ENCODE data around the gene PYDC2. TPM values are rescaled to one million over a fixed set of nuclear protein-coding genes. Genes with fewer than 3 reads are reported as not detected.

PYDC2 gene
- total and polyA plus RNA-seq, 2 donors = not detected

GRCh38 chr3:191428177-191428576, 32.8 kb upstream of the PYDC2 start:
- 95% methylated on average over 1 of the region's 1 CpG for WGBS

DNA sequence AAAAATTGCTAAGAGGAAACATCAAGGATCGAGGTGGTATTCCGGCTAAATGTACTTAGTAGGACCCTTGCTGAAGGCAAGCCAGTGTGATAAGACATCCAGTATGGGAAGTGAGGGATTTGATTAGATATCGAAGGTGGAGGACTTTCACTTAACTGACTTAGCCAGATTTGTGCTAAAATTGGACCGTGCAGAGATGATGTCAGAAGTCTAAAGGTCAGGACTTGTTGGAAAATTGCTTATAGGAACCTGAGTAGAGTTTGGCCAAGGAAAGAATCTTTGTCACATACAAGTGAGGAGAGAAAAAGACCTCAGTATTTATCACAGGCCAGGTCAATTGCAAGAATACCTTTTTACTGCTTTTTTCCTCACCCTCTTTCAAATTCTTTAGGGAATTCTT, 30.9 kb upstream of the PYDC2 start:
- H3K27ac ChIP-seq (ENCODE audit: low read depth in 1 of 2, low read length in 1 of 2) = no peak overlapping the region
- H3K4me1 ChIP-seq (ENCODE audit: control insufficient read depth in 2 of 2, insufficient read depth in 2 of 2, low read length in 2 of 2) = no peaks in the 10 kb centered on the region
- H3K36me3 ChIP-seq (ENCODE audit: control insufficient read depth in 2 of 2, insufficient read depth in 2 of 2, low read length in 1 of 2) = no peaks in the 10 kb centered on the region
- H3K4me3 ChIP-seq (ENCODE audit: low read length in 2 of 2) = no peak overlapping the region
- 71% methylated on average over 4 of the region's 4 CpGs for WGBS
- DNase-seq (ENCODE audit: low read depth in 6 of 9, low spot score in 9 of 9) = no peak
- no peaks in the 10 kb centered on the region for H3K9me3 ChIP-seq (ENCODE audit: control insufficient read depth in 2 of 2, insufficient read depth in 1 of 2, low read length in 1 of 2)
- no peaks in the 10 kb centered on the region for H3K27me3 ChIP-seq (ENCODE audit: control insufficient read depth in 2 of 2, insufficient read depth in 1 of 2, low read length in 1 of 2)

More at GRCh38 chr3:191428177-191428576, 32.8 kb upstream of the PYDC2 start:
- H3K27ac ChIP-seq (ENCODE audit: low read depth in 1 of 2, low read length in 1 of 2) = no peak overlapping the region
- H3K4me3 ChIP-seq (ENCODE audit: low read length in 2 of 2) = no peak overlapping the region
- no peak for DNase-seq (ENCODE audit: low read depth in 6 of 9, low spot score in 9 of 9)
- H3K4me1 ChIP-seq (ENCODE audit: control insufficient read depth in 2 of 2, insufficient read depth in 2 of 2, low read length in 2 of 2) = no peaks in the 10 kb centered on the region
- H3K9me3 ChIP-seq (ENCODE audit: control insufficient read depth in 2 of 2, insufficient read depth in 1 of 2, low read length in 1 of 2) = no peaks in the 10 kb centered on the region
- no peaks in the 10 kb centered on the region for H3K36me3 ChIP-seq (ENCODE audit: control insufficient read depth in 2 of 2, insufficient read depth in 2 of 2, low read length in 1 of 2)
- no peaks in the 10 kb centered on the region for H3K27me3 ChIP-seq (ENCODE audit: control insufficient read depth in 2 of 2, insufficient read depth in 1 of 2, low read length in 1 of 2)

DNA sequence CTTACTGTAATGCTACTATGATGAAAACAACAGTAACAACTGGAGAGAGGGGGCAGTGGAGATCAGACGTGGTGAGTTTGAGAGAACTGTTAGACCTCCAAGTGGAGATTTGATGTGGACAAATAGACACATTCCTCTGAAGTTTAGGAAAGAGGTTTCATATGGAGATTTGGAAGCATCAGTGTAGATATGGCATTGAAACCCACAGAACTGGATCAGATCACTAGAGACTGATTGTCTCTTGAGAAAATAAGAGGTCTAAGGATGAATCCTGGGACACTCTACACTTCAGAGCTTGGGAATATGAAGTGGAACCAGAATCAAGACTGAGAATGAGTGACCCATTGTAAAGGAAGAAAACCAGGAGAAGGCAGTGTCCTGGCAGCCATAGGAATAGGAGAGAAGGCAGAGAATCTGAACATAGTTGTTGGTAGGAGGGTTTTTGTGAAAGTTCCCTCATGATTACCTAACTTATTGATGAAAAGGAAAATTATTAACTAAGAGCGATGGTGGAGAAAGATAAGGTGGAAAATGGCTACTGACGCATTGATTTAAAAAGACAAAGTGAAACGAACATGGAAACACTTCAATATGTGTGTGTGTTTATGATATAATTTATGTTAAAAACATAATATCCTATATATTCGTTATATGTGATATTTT, 29.7 kb upstream of the PYDC2 start:
- no peak for DNase-seq (ENCODE audit: low read depth in 6 of 9, low spot score in 9 of 9)
- Histone ChIP-seq H3K36me3 (ENCODE audit: control insufficient read depth in 2 of 2, insufficient read depth in 2 of 2, low read length in 1 of 2) (no peaks in the 10 kb centered on the region), H3K4me1 (ENCODE audit: control insufficient read depth in 2 of 2, insufficient read depth in 2 of 2, low read length in 2 of 2) (no peaks in the 10 kb centered on the region), H3K4me3 (ENCODE audit: low read length in 2 of 2) (no peak overlapping the region), H3K27ac (ENCODE audit: low read depth in 1 of 2, low read length in 1 of 2) (no peak overlapping the region), H3K27me3 (ENCODE audit: control insufficient read depth in 2 of 2, insufficient read depth in 1 of 2, low read length in 1 of 2) (no peaks in the 10 kb centered on the region), H3K9me3 (ENCODE audit: control insufficient read depth in 2 of 2, insufficient read depth in 1 of 2, low read length in 1 of 2) (no peaks in the 10 kb centered on the region)
- WGBS = 84% methylated on average over 5 of the region's 5 CpGs

- H3K27me3 ChIP-seq (ENCODE audit: control insufficient read depth in 2 of 2, insufficient read depth in 1 of 2, low read length in 1 of 2) = no peaks in the 10 kb centered on the region
- DNase-seq (ENCODE audit: low read depth in 6 of 9, low spot score in 9 of 9) = no peak
- H3K9me3 ChIP-seq (ENCODE audit: control insufficient read depth in 2 of 2, insufficient read depth in 1 of 2, low read length in 1 of 2) = no peaks in the 10 kb centered on the region
- H3K4me1 ChIP-seq (ENCODE audit: control insufficient read depth in 2 of 2, insufficient read depth in 2 of 2, low read length in 2 of 2) = no peaks in the 10 kb centered on the region
- H3K36me3 ChIP-seq (ENCODE audit: control insufficient read depth in 2 of 2, insufficient read depth in 2 of 2, low read length in 1 of 2) = no peaks in the 10 kb centered on the region
- no peak overlapping the region for H3K4me3 ChIP-seq (ENCODE audit: low read length in 2 of 2)
- H3K27ac ChIP-seq (ENCODE audit: low read depth in 1 of 2, low read length in 1 of 2) = no peak overlapping the region
- WGBS = 95% methylated on average over 5 of the region's 5 CpGs
Measured at GRCh38 chr3:191432162-191432561, 28.8 kb upstream of the PYDC2 start.

DNA sequence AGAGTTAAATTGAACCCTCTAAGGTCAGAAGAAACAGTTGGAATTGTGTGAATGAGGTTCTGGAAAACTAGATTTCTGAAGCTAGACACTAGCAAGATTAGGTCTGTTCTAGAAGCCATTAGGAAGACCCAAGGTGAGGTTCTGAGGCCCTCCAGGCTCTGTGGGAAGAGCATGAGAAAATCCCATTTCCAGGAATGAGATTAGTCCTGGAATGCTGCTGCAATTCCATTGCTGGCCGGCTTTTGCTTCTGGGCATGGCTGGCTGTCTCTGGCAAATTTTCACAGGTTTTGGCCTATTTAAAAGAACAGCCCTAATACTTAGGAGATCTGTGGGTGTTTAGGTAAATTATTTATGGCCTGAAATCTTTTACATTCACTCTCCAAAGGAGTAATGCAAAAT, 26.9 kb upstream of the PYDC2 start:
- H3K4me3 ChIP-seq (ENCODE audit: low read length in 2 of 2) = no peak overlapping the region
- H3K27me3 ChIP-seq (ENCODE audit: control insufficient read depth in 2 of 2, insufficient read depth in 1 of 2, low read length in 1 of 2) = no peaks in the 10 kb centered on the region
- H3K9me3 ChIP-seq (ENCODE audit: control insufficient read depth in 2 of 2, insufficient read depth in 1 of 2, low read length in 1 of 2) = no peaks in the 10 kb centered on the region
- DNase-seq (ENCODE audit: low read depth in 6 of 9, low spot score in 9 of 9) = no peak
- WGBS = 94% methylated on average over 1 of the region's 1 CpG
- H3K4me1 ChIP-seq (ENCODE audit: control insufficient read depth in 2 of 2, insufficient read depth in 2 of 2, low read length in 2 of 2) = no peaks in the 10 kb centered on the region
- no peak overlapping the region for H3K27ac ChIP-seq (ENCODE audit: low read depth in 1 of 2, low read length in 1 of 2)
- H3K36me3 ChIP-seq (ENCODE audit: control insufficient read depth in 2 of 2, insufficient read depth in 2 of 2, low read length in 1 of 2) = no peaks in the 10 kb centered on the region

GRCh38 chr3:191435981-191436380, 25.0 kb upstream of the PYDC2 start:
- no peaks in the 10 kb centered on the region for H3K9me3 ChIP-seq (ENCODE audit: control insufficient read depth in 2 of 2, insufficient read depth in 1 of 2, low read length in 1 of 2)
- no peaks in the 10 kb centered on the region for H3K4me1 ChIP-seq (ENCODE audit: control insufficient read depth in 2 of 2, insufficient read depth in 2 of 2, low read length in 2 of 2)
- no peaks in the 10 kb centered on the region for H3K27me3 ChIP-seq (ENCODE audit: control insufficient read depth in 2 of 2, insufficient read depth in 1 of 2, low read length in 1 of 2)
- H3K27ac ChIP-seq (ENCODE audit: low read depth in 1 of 2, low read length in 1 of 2) = no peak overlapping the region
- WGBS = 49% methylated on average over 2 of the region's 2 CpGs
- DNase-seq (ENCODE audit: low read depth in 6 of 9, low spot score in 9 of 9) = no peak
- no peak overlapping the region for H3K4me3 ChIP-seq (ENCODE audit: low read length in 2 of 2)
- no peaks in the 10 kb centered on the region for H3K36me3 ChIP-seq (ENCODE audit: control insufficient read depth in 2 of 2, insufficient read depth in 2 of 2, low read length in 1 of 2)

DNA sequence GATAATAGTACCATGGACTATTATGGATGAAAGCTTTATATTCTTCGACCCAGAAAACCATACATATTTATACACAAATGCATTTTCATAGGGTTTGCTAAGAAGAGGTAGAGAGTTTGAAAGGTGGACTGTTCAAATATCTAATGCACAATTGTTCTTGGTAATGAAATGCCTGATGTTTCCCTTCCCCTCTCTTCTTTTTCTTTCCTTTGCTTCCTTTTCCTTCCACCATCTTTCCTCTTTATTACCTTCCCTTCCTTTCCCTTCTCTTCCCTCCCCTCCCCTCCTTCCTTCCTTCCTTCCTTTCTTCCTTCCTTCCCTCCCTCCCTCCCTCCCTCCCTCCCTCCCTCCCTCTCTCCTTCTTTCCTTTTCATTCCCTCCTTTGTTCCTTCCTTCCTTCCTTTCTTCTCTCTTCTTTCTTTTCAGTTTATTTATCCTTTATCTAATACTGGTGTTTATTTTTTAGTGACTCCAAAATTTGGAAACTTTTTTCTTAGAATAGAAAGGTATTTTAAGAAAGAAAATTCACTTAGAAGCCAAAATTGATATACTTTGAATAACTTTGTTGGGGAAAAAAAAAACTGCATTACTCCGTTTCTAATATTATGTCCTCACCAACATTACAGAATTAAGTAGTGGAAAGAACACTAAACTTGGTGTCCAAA, 22.7 kb upstream of the PYDC2 start:
- no peak for DNase-seq (ENCODE audit: low read depth in 6 of 9, low spot score in 9 of 9)
- Histone ChIP-seq H3K27ac (ENCODE audit: low read depth in 1 of 2, low read length in 1 of 2) (no peak overlapping the region), H3K36me3 (ENCODE audit: control insufficient read depth in 2 of 2, insufficient read depth in 2 of 2, low read length in 1 of 2) (no peaks in the 10 kb centered on the region), H3K9me3 (ENCODE audit: control insufficient read depth in 2 of 2, insufficient read depth in 1 of 2, low read length in 1 of 2) (no peaks in the 10 kb centered on the region), H3K4me3 (ENCODE audit: low read length in 2 of 2) (no peak overlapping the region), H3K27me3 (ENCODE audit: control insufficient read depth in 2 of 2, insufficient read depth in 1 of 2, low read length in 1 of 2) (no peaks in the 10 kb centered on the region), H3K4me1 (ENCODE audit: control insufficient read depth in 2 of 2, insufficient read depth in 2 of 2, low read length in 2 of 2) (no peaks in the 10 kb centered on the region)
- WGBS = 91% methylated on average over 2 of the region's 2 CpGs

DNA sequence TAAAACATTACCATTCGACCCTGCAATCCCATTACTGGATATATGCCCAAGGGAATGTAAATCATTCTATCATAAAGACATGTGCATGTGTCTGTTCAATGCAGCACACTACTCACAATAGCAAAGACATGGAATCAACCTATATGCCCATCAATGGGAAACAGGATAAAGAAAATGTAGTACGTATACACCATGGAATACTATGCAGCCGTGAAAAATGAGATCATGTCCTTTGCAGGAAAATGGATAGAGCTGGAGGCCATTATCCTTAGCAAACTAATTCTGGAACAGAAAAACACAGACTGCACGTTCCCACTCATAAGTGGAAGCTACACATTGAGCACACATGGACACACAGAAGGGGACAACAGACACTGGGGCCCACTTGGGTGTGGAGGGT, 20.4 kb upstream of the PYDC2 start:
- no peaks in the 10 kb centered on the region for H3K36me3 ChIP-seq (ENCODE audit: control insufficient read depth in 2 of 2, insufficient read depth in 2 of 2, low read length in 1 of 2)
- H3K9me3 ChIP-seq (ENCODE audit: control insufficient read depth in 2 of 2, insufficient read depth in 1 of 2, low read length in 1 of 2) = no peaks in the 10 kb centered on the region
- 92% methylated on average over 4 of the region's 4 CpGs for WGBS
- no peak for DNase-seq (ENCODE audit: low read depth in 6 of 9, low spot score in 9 of 9)
- H3K27ac ChIP-seq (ENCODE audit: low read depth in 1 of 2, low read length in 1 of 2) = no peak overlapping the region
- H3K4me3 ChIP-seq (ENCODE audit: low read length in 2 of 2) = no peak overlapping the region
- H3K27me3 ChIP-seq (ENCODE audit: control insufficient read depth in 2 of 2, insufficient read depth in 1 of 2, low read length in 1 of 2) = no peaks in the 10 kb centered on the region
- no peaks in the 10 kb centered on the region for H3K4me1 ChIP-seq (ENCODE audit: control insufficient read depth in 2 of 2, insufficient read depth in 2 of 2, low read length in 2 of 2)

GRCh38 chr3:191441687-191442086, 19.3 kb upstream of the PYDC2 start:
- WGBS = 63% methylated on average over 2 of the region's 2 CpGs
- Histone ChIP-seq H3K4me1 (ENCODE audit: control insufficient read depth in 2 of 2, insufficient read depth in 2 of 2, low read length in 2 of 2) (no peaks in the 10 kb centered on the region), H3K9me3 (ENCODE audit: control insufficient read depth in 2 of 2, insufficient read depth in 1 of 2, low read length in 1 of 2) (no peaks in the 10 kb centered on the region), H3K36me3 (ENCODE audit: control insufficient read depth in 2 of 2, insufficient read depth in 2 of 2, low read length in 1 of 2) (no peaks in the 10 kb centered on the region), H3K27me3 (ENCODE audit: control insufficient read depth in 2 of 2, insufficient read depth in 1 of 2, low read length in 1 of 2) (no peaks in the 10 kb centered on the region), H3K4me3 (ENCODE audit: low read length in 2 of 2) (no peak overlapping the region), H3K27ac (ENCODE audit: low read depth in 1 of 2, low read length in 1 of 2) (no peak overlapping the region)
- no peak for DNase-seq (ENCODE audit: low read depth in 6 of 9, low spot score in 9 of 9)
